CD4-positive, alpha-beta T cell treated with Interleukin-4 for 1 hour (primary cell): ENCODE data around the gene KLHL22.
"Not testable (repeated sequence)": the region's sequence is repeated elsewhere in the genome, so short reads cannot be mapped to it uniquely, and the experiment has no call there.

Experiments used
- DNase-seq, 2 donors: peaks; one replicate each; pipeline ENCODE4 v3.0.0-alpha.2; 2020 to 2022

The KLHL22 gene

GRCh38 chr22:20415241-20415640, 80.4 kb downstream of the KLHL22 start:
- DNase-seq: not testable (repeated sequence)

- no peak for DNase-seq
These were observed 81.1 kb downstream of the KLHL22 start for GRCh38 chr22:20414450-20414849.

GRCh38 chr22:20414059-20414440, 81.5 kb downstream of the KLHL22 start:
- DNase-seq: no peak

GRCh38 chr22:20413217-20414058, 82.2 kb downstream of the KLHL22 start:
- DNase-seq: peak in 1 of 2 donors; percentile 1

- no peak for DNase-seq
These were observed 83.0 kb downstream of the KLHL22 start for GRCh38 chr22:20412474-20413216.

GRCh38 chr22:20409385-20409784, 86.2 kb downstream of the KLHL22 start:
- not testable (repeated sequence) for DNase-seq

- no peak for DNase-seq
These were observed 86.7 kb downstream of the KLHL22 start for GRCh38 chr22:20408891-20409290.

GRCh38 chr22:20407829-20408228, 87.8 kb downstream of the KLHL22 start:
- no peak for DNase-seq

GRCh38 chr22:20406686-20407408, 88.7 kb downstream of the KLHL22 start:
- no peak for DNase-seq

GRCh38 chr22:20405931-20406685, 89.5 kb downstream of the KLHL22 start:
- DNase-seq: no peak

- DNase-seq: no peak
These were observed 90.2 kb downstream of the KLHL22 start for GRCh38 chr22:20405291-20405930.

- DNase-seq: no peak
These were observed 90.7 kb downstream of the KLHL22 start for GRCh38 chr22:20404881-20405280.

GRCh38 chr22:20403779-20404140, 91.8 kb downstream of the KLHL22 start:
- no peak for DNase-seq

- DNase-seq: peak in 1 of 2 donors; percentile 14
These were observed 92.4 kb downstream of the KLHL22 start for GRCh38 chr22:20402960-20403778.

- DNase-seq: no peak
These were observed 94.1 kb downstream of the KLHL22 start for GRCh38 chr22:20401376-20402014.

GRCh38 chr22:20400606-20401375, 94.8 kb downstream of the KLHL22 start:
- DNase-seq: no peak

GRCh38 chr22:20399866-20400605, 95.6 kb downstream of the KLHL22 start:
- no peak for DNase-seq

- DNase-seq: no peak
These were observed 97.2 kb downstream of the KLHL22 start for GRCh38 chr22:20398420-20398819.

GRCh38 chr22:20397498-20397897, 98.1 kb downstream of the KLHL22 start:
- no peak for DNase-seq
